ENCODE data around the gene DDIT4.
A peak's percentile ranks its signal among the peaks of the same experiment; 100 is the strongest.

Gene DDIT4

DNA sequence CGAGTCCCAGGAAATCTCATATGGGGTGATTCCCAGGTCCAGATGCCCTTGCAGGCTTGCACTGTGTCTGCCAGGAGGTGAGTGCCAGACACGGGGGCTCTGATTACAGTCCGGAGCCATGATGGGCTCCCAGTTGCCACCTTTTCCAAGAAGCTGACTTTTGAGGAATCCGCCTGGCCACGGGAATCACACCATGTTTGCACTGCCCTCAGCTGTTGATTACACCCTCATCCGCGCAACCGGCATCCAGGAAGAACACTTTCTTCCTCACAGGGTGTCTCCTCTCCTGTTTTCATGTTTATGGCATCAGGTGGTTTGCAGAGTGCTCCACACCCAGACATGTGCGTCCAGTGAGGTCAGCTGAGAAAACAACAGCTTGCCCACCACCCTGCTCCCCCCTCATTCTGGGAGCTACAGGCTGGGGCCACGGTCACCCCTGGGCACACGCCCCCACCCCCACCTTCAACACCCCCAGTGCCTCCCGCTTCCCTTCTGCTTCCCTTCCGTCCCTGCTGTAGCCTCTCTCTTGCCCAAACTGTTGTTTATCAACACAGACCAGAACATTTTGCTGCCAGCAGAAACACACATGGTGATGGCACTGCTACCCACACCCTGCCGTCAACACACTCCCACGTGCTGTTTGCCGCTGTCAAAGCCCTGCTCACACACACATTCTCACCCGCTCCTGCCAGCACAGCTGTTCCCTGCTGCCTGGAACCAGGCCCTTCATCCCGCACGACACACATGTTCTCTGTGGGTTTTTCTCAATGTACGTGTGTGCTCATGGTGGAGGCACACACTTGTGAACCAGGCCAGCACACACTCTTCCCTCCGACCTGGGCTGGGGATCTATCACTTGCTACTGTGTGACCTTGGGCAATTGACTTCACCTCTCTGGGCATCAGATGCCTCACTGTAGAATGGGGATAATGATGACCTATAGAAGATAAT is 35.8 kb downstream of the DDIT4 start:
- H3K36me3 ChIP-seq (replicated peaks in 1 of 2; ENCODE audit: control insufficient read depth in 2 of 2, insufficient read depth in 2 of 2, low read length in 2 of 2) = no peaks in the 10 kb centered on the region
- H3K27me3 ChIP-seq (ENCODE audit: control insufficient read depth in 3 of 3, insufficient read depth in 3 of 3, low read depth in 1 of 3, low read length in 3 of 3) = no peaks in the 10 kb centered on the region
- peak overlapping the region; percentile 46 for H3K4ac ChIP-seq (ENCODE audit: low read length)
- H4K91ac ChIP-seq (ENCODE audit: low read depth, low read length, poor library complexity) = no peak overlapping the region
- H3K79me1 ChIP-seq (ENCODE audit: low read depth, low read length) = no peaks in the 10 kb centered on the region
- no peak overlapping the region for H2AK5ac ChIP-seq (ENCODE audit: low read depth, low read length)
- H2BK120ac ChIP-seq (ENCODE audit: low read depth, low read length) = no peak overlapping the region
- peaks cover 3 to 6% of the 10 kb centered on the region in 2 donors for H3K4me1 ChIP-seq (ENCODE audit: control insufficient read depth in 2 of 2, insufficient read depth in 1 of 2, low read depth in 1 of 2, low read length in 2 of 2)
- H2BK15ac ChIP-seq (ENCODE audit: low read length) = peak overlapping the region; percentile 32
- H3K27ac ChIP-seq (replicated peaks; ENCODE audit: low read length) = no peak overlapping the region
- H3K4me2 ChIP-seq (ENCODE audit: insufficient read depth, low read length, poor library complexity, severe bottlenecking) = no peak overlapping the region
- H2AFZ ChIP-seq (ENCODE audit: low read length) = peak overlapping the region; percentile 22
- no peak for DNase-seq (ENCODE audit: low spot score)
- no peak overlapping the region for H4K8ac ChIP-seq (ENCODE audit: low read depth, low read length)
- peak overlapping the region; percentile 61 for H3K18ac ChIP-seq (ENCODE audit: low read length)
- H3K14ac ChIP-seq (ENCODE audit: low read length) = no peak overlapping the region
- no peak overlapping the region for H3K23ac ChIP-seq (ENCODE audit: low read depth, low read length, poor library complexity)
- no peaks in the 10 kb centered on the region for H3K9me3 ChIP-seq (replicated peaks in 1 of 2; ENCODE audit: control insufficient read depth in 2 of 2, insufficient read depth in 1 of 2, low read depth in 1 of 2, low read length in 2 of 2)
- H2BK5ac ChIP-seq (ENCODE audit: low read length) = no peak overlapping the region
- no peak overlapping the region for H3K9ac ChIP-seq (ENCODE audit: low read depth, low read length, poor library complexity)
- no peak overlapping the region for H3K4me3 ChIP-seq (ENCODE audit: low read length in 2 of 2)
- no peak overlapping the region for H2BK12ac ChIP-seq (ENCODE audit: low read length)
- no CpG with 5 or more reads among the region's 21 CpGs for WGBS, 2 donors (ENCODE audit: extremely low coverage in 2 of 2, insufficient read length in 2 of 2, insufficient replicate concordance in 1 of 2)

DNA sequence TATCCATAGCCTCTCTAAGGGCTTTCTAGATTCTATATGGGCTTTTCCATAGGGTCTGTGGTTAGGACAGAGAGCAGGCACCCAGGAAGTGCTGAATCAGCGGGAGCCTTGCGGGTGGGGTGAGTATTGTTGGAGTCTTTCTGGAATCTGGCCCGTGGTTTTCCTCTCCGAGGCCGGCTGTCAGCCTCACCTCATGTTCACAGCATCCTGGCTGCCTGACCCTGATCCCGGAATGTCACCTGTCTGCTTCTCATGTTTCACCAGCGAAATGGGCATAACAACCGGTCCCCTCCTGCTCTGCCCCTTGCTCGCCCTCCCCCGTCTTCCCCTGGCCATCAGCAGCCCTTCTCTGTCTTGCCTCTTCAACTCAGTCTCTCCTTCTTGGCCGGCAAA is 36.5 kb downstream of the DDIT4 start:
- no peaks in the 10 kb centered on the region for H3K79me1 ChIP-seq (ENCODE audit: low read depth, low read length)
- peak overlapping the region; percentile 91 for H3K18ac ChIP-seq (ENCODE audit: low read length)
- peak overlapping the region; percentile 70 for H2AFZ ChIP-seq (ENCODE audit: low read length)
- no peaks in the 10 kb centered on the region for H3K27me3 ChIP-seq (ENCODE audit: control insufficient read depth in 3 of 3, insufficient read depth in 3 of 3, low read depth in 1 of 3, low read length in 3 of 3)
- no peak overlapping the region for H3K4ac ChIP-seq (ENCODE audit: low read length)
- WGBS, 2 donors (ENCODE audit: extremely low coverage in 2 of 2, insufficient read length in 2 of 2, insufficient replicate concordance in 1 of 2) = no CpG with 5 or more reads among the region's 11 CpGs
- H2AK5ac ChIP-seq (ENCODE audit: low read depth, low read length) = no peak overlapping the region
- H3K4me2 ChIP-seq (ENCODE audit: insufficient read depth, low read length, poor library complexity, severe bottlenecking) = no peak overlapping the region
- no peak overlapping the region for H3K9ac ChIP-seq (ENCODE audit: low read depth, low read length, poor library complexity)
- no peaks in the 10 kb centered on the region for H3K9me3 ChIP-seq (replicated peaks in 1 of 2; ENCODE audit: control insufficient read depth in 2 of 2, insufficient read depth in 1 of 2, low read depth in 1 of 2, low read length in 2 of 2)
- H2BK5ac ChIP-seq (ENCODE audit: low read length) = no peak overlapping the region
- peaks cover 6 to 9% of the 10 kb centered on the region in 2 donors for H3K4me1 ChIP-seq (ENCODE audit: control insufficient read depth in 2 of 2, insufficient read depth in 1 of 2, low read depth in 1 of 2, low read length in 2 of 2)
- no peak overlapping the region for H2BK120ac ChIP-seq (ENCODE audit: low read depth, low read length)
- no peak overlapping the region for H3K14ac ChIP-seq (ENCODE audit: low read length)
- H2BK12ac ChIP-seq (ENCODE audit: low read length) = no peak overlapping the region
- no peak overlapping the region for H3K27ac ChIP-seq (replicated peaks; ENCODE audit: low read length)
- H4K91ac ChIP-seq (ENCODE audit: low read depth, low read length, poor library complexity) = no peak overlapping the region
- no peak overlapping the region for H3K23ac ChIP-seq (ENCODE audit: low read depth, low read length, poor library complexity)
- no peak overlapping the region for H4K8ac ChIP-seq (ENCODE audit: low read depth, low read length)
- no peaks in the 10 kb centered on the region for H3K36me3 ChIP-seq (replicated peaks in 1 of 2; ENCODE audit: control insufficient read depth in 2 of 2, insufficient read depth in 2 of 2, low read length in 2 of 2)
- H2BK15ac ChIP-seq (ENCODE audit: low read length) = peak overlapping the region; percentile 53
- no peak overlapping the region for H3K4me3 ChIP-seq (ENCODE audit: low read length in 2 of 2)
- DNase-seq (ENCODE audit: low spot score) = no peak

GRCh38 chr10:72310636-72311035 is 36.9 kb downstream of the DDIT4 start:
- H3K9ac ChIP-seq (ENCODE audit: low read depth, low read length, poor library complexity) = no peak overlapping the region
- H3K4me2 ChIP-seq (ENCODE audit: insufficient read depth, low read length, poor library complexity, severe bottlenecking) = no peak overlapping the region
- no peaks in the 10 kb centered on the region for H3K27me3 ChIP-seq (ENCODE audit: control insufficient read depth in 3 of 3, insufficient read depth in 3 of 3, low read depth in 1 of 3, low read length in 3 of 3)
- no peak overlapping the region for H3K23ac ChIP-seq (ENCODE audit: low read depth, low read length, poor library complexity)
- no peaks in the 10 kb centered on the region for H3K79me1 ChIP-seq (ENCODE audit: low read depth, low read length)
- no peak overlapping the region for H2BK5ac ChIP-seq (ENCODE audit: low read length)
- WGBS, 2 donors (ENCODE audit: extremely low coverage in 2 of 2, insufficient read length in 2 of 2, insufficient replicate concordance in 1 of 2) = no CpG with 5 or more reads among the region's 4 CpGs
- no peaks in the 10 kb centered on the region for H3K36me3 ChIP-seq (replicated peaks in 1 of 2; ENCODE audit: control insufficient read depth in 2 of 2, insufficient read depth in 2 of 2, low read length in 2 of 2)
- no peaks in the 10 kb centered on the region for H3K9me3 ChIP-seq (replicated peaks in 1 of 2; ENCODE audit: control insufficient read depth in 2 of 2, insufficient read depth in 1 of 2, low read depth in 1 of 2, low read length in 2 of 2)
- peak overlapping the region; percentile 53 for H2BK15ac ChIP-seq (ENCODE audit: low read length)
- H2BK120ac ChIP-seq (ENCODE audit: low read depth, low read length) = peak overlapping the region; percentile 68
- no peak overlapping the region for H3K4me3 ChIP-seq (ENCODE audit: low read length in 2 of 2)
- H2BK12ac ChIP-seq (ENCODE audit: low read length) = no peak overlapping the region
- H4K91ac ChIP-seq (ENCODE audit: low read depth, low read length, poor library complexity) = no peak overlapping the region
- no peak for DNase-seq (ENCODE audit: low spot score)
- H3K18ac ChIP-seq (ENCODE audit: low read length) = peak overlapping the region; percentile 91
- H3K27ac ChIP-seq (replicated peaks; ENCODE audit: low read length) = no peak overlapping the region
- H3K4me1 ChIP-seq (ENCODE audit: control insufficient read depth in 2 of 2, insufficient read depth in 1 of 2, low read depth in 1 of 2, low read length in 2 of 2) = peaks cover 6 to 9% of the 10 kb centered on the region in 2 donors
- H3K4ac ChIP-seq (ENCODE audit: low read length) = no peak overlapping the region
- H2AFZ ChIP-seq (ENCODE audit: low read length) = peak overlapping the region; percentile 70
- no peak overlapping the region for H3K14ac ChIP-seq (ENCODE audit: low read length)
- no peak overlapping the region for H2AK5ac ChIP-seq (ENCODE audit: low read depth, low read length)
- no peak overlapping the region for H4K8ac ChIP-seq (ENCODE audit: low read depth, low read length)

DNA sequence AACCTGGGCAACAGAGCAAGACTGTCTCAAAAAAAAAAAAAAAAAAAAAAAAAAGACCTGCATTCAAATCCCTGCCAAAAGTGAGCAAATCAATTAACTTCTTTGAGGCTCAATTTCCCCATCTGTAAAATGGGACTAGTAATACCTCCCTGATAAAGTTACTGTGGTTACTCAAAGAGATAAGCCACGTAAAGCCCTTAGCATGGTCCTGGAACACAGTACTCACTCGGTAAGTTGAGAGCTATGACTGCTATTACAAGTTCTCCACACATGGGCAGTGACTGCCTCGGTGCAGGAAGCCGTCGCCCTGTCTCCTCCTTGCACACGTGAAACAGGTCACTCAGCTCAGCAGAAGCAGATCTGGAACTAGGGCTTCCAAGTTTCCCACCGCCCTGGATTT is 37.9 kb downstream of the DDIT4 start:
- Histone ChIP-seq H3K9ac (ENCODE audit: low read depth, low read length, poor library complexity) (no peak overlapping the region), H3K23ac (ENCODE audit: low read depth, low read length, poor library complexity) (no peak overlapping the region), H3K4me2 (ENCODE audit: insufficient read depth, low read length, poor library complexity, severe bottlenecking) (no peak overlapping the region), H3K18ac (ENCODE audit: low read length) (no peak overlapping the region), H4K8ac (ENCODE audit: low read depth, low read length) (no peak overlapping the region), H3K36me3 (replicated peaks in 1 of 2; ENCODE audit: control insufficient read depth in 2 of 2, insufficient read depth in 2 of 2, low read length in 2 of 2) (no peaks in the 10 kb centered on the region), H3K79me1 (ENCODE audit: low read depth, low read length) (no peaks in the 10 kb centered on the region), H3K4me3 (ENCODE audit: low read length in 2 of 2) (no peak overlapping the region), H3K27me3 (ENCODE audit: control insufficient read depth in 3 of 3, insufficient read depth in 3 of 3, low read depth in 1 of 3, low read length in 3 of 3) (no peaks in the 10 kb centered on the region), H3K9me3 (replicated peaks in 1 of 2; ENCODE audit: control insufficient read depth in 2 of 2, insufficient read depth in 1 of 2, low read depth in 1 of 2, low read length in 2 of 2) (no peaks in the 10 kb centered on the region), H2BK15ac (ENCODE audit: low read length) (no peak overlapping the region), H2BK120ac (ENCODE audit: low read depth, low read length) (no peak overlapping the region), H2BK12ac (ENCODE audit: low read length) (no peak overlapping the region), H2BK5ac (ENCODE audit: low read length) (no peak overlapping the region), H2AK5ac (ENCODE audit: low read depth, low read length) (no peak overlapping the region), H3K27ac (replicated peaks; ENCODE audit: low read length) (no peak overlapping the region), H2AFZ (ENCODE audit: low read length) (no peak overlapping the region), H3K4me1 (ENCODE audit: control insufficient read depth in 2 of 2, insufficient read depth in 1 of 2, low read depth in 1 of 2, low read length in 2 of 2) (peaks cover 6 to 9% of the 10 kb centered on the region in 2 donors), H3K14ac (ENCODE audit: low read length) (no peak overlapping the region), H4K91ac (ENCODE audit: low read depth, low read length, poor library complexity) (no peak overlapping the region), H3K4ac (ENCODE audit: low read length) (no peak overlapping the region)
- WGBS, 2 donors (ENCODE audit: extremely low coverage in 2 of 2, insufficient read length in 2 of 2, insufficient replicate concordance in 1 of 2) = no CpG with 5 or more reads among the region's 7 CpGs
- no peak for DNase-seq (ENCODE audit: low spot score)

Measured in neuronal stem cell (in vitro differentiated cells).